GM19351 (cell line): ENCODE results near the gene EFS.

Experiments
- ATAC-seq: cut with Tn5 transposase; IDR thresholded peaks from one replicate; pipeline ENCODE4 v1.9.1; 2021; ENCODE audit warnings: mild to moderate bottlenecking, moderate library complexity; ENCODE audit not compliant: unreplicated experiment

EFS gene

GRCh38 chr14:23307687-23308644, 57.0 kb downstream of the EFS start:
- ATAC-seq, result no peak

- ATAC-seq, result no peak
These were observed 57.8 kb downstream of the EFS start for GRCh38 chr14:23307146-23307530.

DNA sequence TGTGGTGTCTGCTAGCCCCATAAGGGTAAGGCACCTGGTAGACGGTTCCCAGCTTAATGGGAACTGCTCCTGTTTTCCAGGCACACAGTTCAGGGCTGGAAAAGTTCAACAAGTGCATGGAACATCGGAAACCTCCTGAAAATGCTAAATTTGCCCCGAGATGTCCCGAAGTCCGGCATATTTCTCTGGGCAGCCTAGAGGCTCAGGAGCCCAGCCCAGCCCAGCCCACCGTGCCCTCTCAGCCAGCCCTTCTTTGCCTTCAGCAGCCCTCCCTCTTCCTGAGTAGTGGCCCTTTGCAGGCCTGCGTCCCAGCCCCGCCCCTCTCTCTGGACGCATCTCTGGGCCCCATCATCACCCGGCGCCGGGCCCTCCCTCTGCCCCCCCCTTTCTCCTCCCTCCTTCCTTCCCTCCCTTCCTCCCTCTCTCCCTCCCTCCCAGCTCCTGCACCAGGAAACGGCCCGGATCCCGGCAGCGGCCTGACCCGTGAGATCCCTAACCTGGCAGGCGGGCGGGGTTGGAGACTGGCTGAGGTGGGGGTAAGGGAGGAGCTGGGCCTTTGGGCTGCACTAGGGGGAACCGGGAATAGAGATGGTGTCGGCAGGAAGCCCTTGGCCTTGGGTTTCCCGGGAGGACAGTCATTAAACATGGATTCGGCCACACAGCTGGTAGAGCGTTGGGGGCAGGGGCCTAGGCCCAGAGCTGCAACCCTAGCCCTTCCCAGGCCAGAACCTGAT, 58.4 kb downstream of the EFS start, which contains the start of gene BCL2L2:
Gene BCL2L2, plus strand, starts transcription at position 422 of the 734 bp plus-strand sequence. CDS start 935 bp downstream, outside the sequence.
- no peak for ATAC-seq
